ENCODE measurements around the gene FAM131C.

- TF ChIP-seq, protein P1, sequence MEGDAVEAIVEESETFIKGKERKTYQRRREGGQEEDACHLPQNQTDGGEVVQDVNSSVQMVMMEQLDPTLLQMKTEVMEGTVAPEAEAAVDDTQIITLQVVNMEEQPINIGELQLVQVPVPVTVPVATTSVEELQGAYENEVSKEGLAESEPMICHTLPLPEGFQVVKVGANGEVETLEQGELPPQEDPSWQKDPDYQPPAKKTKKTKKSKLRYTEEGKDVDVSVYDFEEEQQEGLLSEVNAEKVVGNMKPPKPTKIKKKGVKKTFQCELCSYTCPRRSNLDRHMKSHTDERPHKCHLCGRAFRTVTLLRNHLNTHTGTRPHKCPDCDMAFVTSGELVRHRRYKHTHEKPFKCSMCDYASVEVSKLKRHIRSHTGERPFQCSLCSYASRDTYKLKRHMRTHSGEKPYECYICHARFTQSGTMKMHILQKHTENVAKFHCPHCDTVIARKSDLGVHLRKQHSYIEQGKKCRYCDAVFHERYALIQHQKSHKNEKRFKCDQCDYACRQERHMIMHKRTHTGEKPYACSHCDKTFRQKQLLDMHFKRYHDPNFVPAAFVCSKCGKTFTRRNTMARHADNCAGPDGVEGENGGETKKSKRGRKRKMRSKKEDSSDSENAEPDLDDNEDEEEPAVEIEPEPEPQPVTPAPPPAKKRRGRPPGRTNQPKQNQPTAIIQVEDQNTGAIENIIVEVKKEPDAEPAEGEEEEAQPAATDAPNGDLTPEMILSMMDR (conservative IDR thresholded peaks at IDR 0.05) = no peak
- no peak for TF ChIP-seq EZH2 (IDR thresholded peaks at IDR 0.05; ENCODE audit: low read depth)
Observed at GRCh38 chr1:16112596-16113555, 39.4 kb upstream of the FAM131C start.
